Measurements from ENCODE around the gene ZNF362.

ZNF362 gene

GRCh38 chr1:33257207-33257771, 997 bp downstream of the ZNF362 start:
- H2AFZ ChIP-seq (ENCODE audit: low read depth, low read length), result peak overlapping the region; percentile 79
- peaks cover 55% of the 10 kb centered on the region for H3K79me2 ChIP-seq (ENCODE audit: insufficient read depth, low read length)
- H3K4me1 ChIP-seq (ENCODE audit: insufficient read depth, low read length), result peaks cover 29% of the 10 kb centered on the region
- peak overlapping the region; percentile 91 for H3K9ac ChIP-seq (ENCODE audit: low read depth, low read length)
- peaks cover 18% of the 10 kb centered on the region for H3K36me3 ChIP-seq (ENCODE audit: insufficient read depth, low read length)
- no peaks in the 10 kb centered on the region for H3K27me3 ChIP-seq (ENCODE audit: insufficient read depth, low read length, poor library complexity)
- H3K4me2 ChIP-seq (ENCODE audit: insufficient read depth, low read length), result peak overlapping the region; percentile 95
- peak overlapping the region; percentile 93 for H3K27ac ChIP-seq (ENCODE audit: low read length)
- TF ChIP-seq CTCF (IDR thresholded peaks at IDR 0.05; ENCODE audit: borderline replicate concordance, extremely low read depth, low read length, poor library complexity, severe bottlenecking), result no peak
- TF ChIP-seq EZH2 (IDR thresholded peaks at IDR 0.05; ENCODE audit: borderline replicate concordance, low read depth, low read length, severe bottlenecking), result no peak
- DNase-seq (no peak), ATAC-seq (ENCODE audit: insufficient read depth, low read depth) (no peak)
- peak overlapping the region; percentile 79 to 98 for H3K4me3 ChIP-seq (ENCODE audit: low read depth in 1 of 2, low read length in 2 of 2)
- peaks cover 41% of the 10 kb centered on the region for H4K20me1 ChIP-seq (ENCODE audit: insufficient read depth, low read length)
- H3K9me3 ChIP-seq (ENCODE audit: insufficient read depth, low read length, severe bottlenecking), result no peaks in the 10 kb centered on the region

- no peaks in the 10 kb centered on the region for H3K27me3 ChIP-seq (ENCODE audit: insufficient read depth, low read length, poor library complexity)
- peak overlapping the region; percentile 79 to 98 for H3K4me3 ChIP-seq (ENCODE audit: low read depth in 1 of 2, low read length in 2 of 2)
- TF ChIP-seq CTCF (IDR thresholded peaks at IDR 0.05; ENCODE audit: borderline replicate concordance, extremely low read depth, low read length, poor library complexity, severe bottlenecking), result no peak
- TF ChIP-seq EZH2 (IDR thresholded peaks at IDR 0.05; ENCODE audit: borderline replicate concordance, low read depth, low read length, severe bottlenecking), result no peak
- peaks cover 29% of the 10 kb centered on the region for H3K4me1 ChIP-seq (ENCODE audit: insufficient read depth, low read length)
- peak overlapping the region; percentile 95 for H3K4me2 ChIP-seq (ENCODE audit: insufficient read depth, low read length)
- no peaks in the 10 kb centered on the region for H3K9me3 ChIP-seq (ENCODE audit: insufficient read depth, low read length, severe bottlenecking)
- peaks cover 24% of the 10 kb centered on the region for H3K36me3 ChIP-seq (ENCODE audit: insufficient read depth, low read length)
- H4K20me1 ChIP-seq (ENCODE audit: insufficient read depth, low read length), result peaks cover 47% of the 10 kb centered on the region
- DNase-seq, result no peak
- no peak for ATAC-seq (ENCODE audit: insufficient read depth, low read depth)
- H3K9ac ChIP-seq (ENCODE audit: low read depth, low read length), result peak overlapping the region; percentile 91
- H2AFZ ChIP-seq (ENCODE audit: low read depth, low read length), result peak overlapping the region; percentile 79
- peaks cover 61% of the 10 kb centered on the region for H3K79me2 ChIP-seq (ENCODE audit: insufficient read depth, low read length)
- peak overlapping the region; percentile 93 for H3K27ac ChIP-seq (ENCODE audit: low read length)
Observed at GRCh38 chr1:33257772-33258712, 1.8 kb downstream of the ZNF362 start.

GRCh38 chr1:33258788-33259274, 2.5 kb downstream of the ZNF362 start:
- Histone ChIP-seq H3K79me2 (ENCODE audit: insufficient read depth, low read length) (peaks cover 69% of the 10 kb centered on the region), H3K36me3 (ENCODE audit: insufficient read depth, low read length) (peaks cover 25% of the 10 kb centered on the region), H4K20me1 (ENCODE audit: insufficient read depth, low read length) (peaks cover 52% of the 10 kb centered on the region), H3K4me1 (ENCODE audit: insufficient read depth, low read length) (peaks cover 29% of the 10 kb centered on the region), H2AFZ (ENCODE audit: low read depth, low read length) (no peak overlapping the region), H3K27me3 (ENCODE audit: insufficient read depth, low read length, poor library complexity) (no peaks in the 10 kb centered on the region), H3K9ac (ENCODE audit: low read depth, low read length) (peak overlapping the region; percentile 91), H3K4me2 (ENCODE audit: insufficient read depth, low read length) (peak overlapping the region; percentile 95; the same call in 1 of the 2 replicates), H3K4me3 (ENCODE audit: low read depth in 1 of 2, low read length in 2 of 2) (no peak overlapping the region), H3K27ac (ENCODE audit: low read length) (0 out of 2 replicates have a peak overlapping the region, but pooled peaks have one; percentile 4), H3K9me3 (ENCODE audit: insufficient read depth, low read length, severe bottlenecking) (no peaks in the 10 kb centered on the region)
- TF ChIP-seq CTCF (IDR thresholded peaks at IDR 0.05; ENCODE audit: borderline replicate concordance, extremely low read depth, low read length, poor library complexity, severe bottlenecking) (no peak), EZH2 (IDR thresholded peaks at IDR 0.05; ENCODE audit: borderline replicate concordance, low read depth, low read length, severe bottlenecking) (no peak)
- DNase-seq, result no peak
- ATAC-seq (ENCODE audit: insufficient read depth, low read depth), result no peak

All from DND-41 (cell line).